Measurements from ENCODE around the gene PHRF1. TPM values are rescaled to one million over a fixed set of nuclear protein-coding genes. Genes with fewer than 3 reads are reported as not detected.

Gene PHRF1
- total and polyA plus RNA-seq, 9 donors = 13.1 to 23.1 (median 20.1) TPM

GRCh38 chr11:532527-532985, 43.7 kb upstream of the PHRF1 start:
- no peak overlapping the region for H3K27ac ChIP-seq (ENCODE audit: low read length)

GRCh38 chr11:532986-533585, 43.2 kb upstream of the PHRF1 start:
- 88% methylated on average over 29 of the region's 33 CpGs for WGBS (ENCODE audit: insufficient coverage)
- no peak overlapping the region for H3K4me3 ChIP-seq (ENCODE audit: low read length)
- peaks cover 69% of the 10 kb centered on the region for H3K4me1 ChIP-seq (ENCODE audit: control insufficient read depth, insufficient read depth, low read length)
- H3K27me3 ChIP-seq (ENCODE audit: control insufficient read depth, insufficient read depth, low read length) = peaks cover 22% of the 10 kb centered on the region
- no peak overlapping the region for H3K27ac ChIP-seq (ENCODE audit: low read length)
- H3K9me3 ChIP-seq (replicated peaks; ENCODE audit: control insufficient read depth, low read depth, low read length) = no peaks in the 10 kb centered on the region
- no peak for DNase-seq
- H3K36me3 ChIP-seq (ENCODE audit: control insufficient read depth, insufficient read depth, low read length) = peaks cover 36% of the 10 kb centered on the region

More at GRCh38 chr11:532527-532985, 43.7 kb upstream of the PHRF1 start:
- DNase-seq = no peak
- Histone ChIP-seq H3K27me3 (ENCODE audit: control insufficient read depth, insufficient read depth, low read length) (peaks cover 16% of the 10 kb centered on the region), H3K9me3 (replicated peaks; ENCODE audit: control insufficient read depth, low read depth, low read length) (no peaks in the 10 kb centered on the region), H3K4me1 (ENCODE audit: control insufficient read depth, insufficient read depth, low read length) (peaks cover 65% of the 10 kb centered on the region), H3K4me3 (ENCODE audit: low read length) (no peak overlapping the region), H3K36me3 (ENCODE audit: control insufficient read depth, insufficient read depth, low read length) (peaks cover 36% of the 10 kb centered on the region)
- WGBS (ENCODE audit: insufficient coverage) = 84% methylated on average over 20 of the region's 23 CpGs

- 90% methylated on average over 33 of the region's 37 CpGs for WGBS (ENCODE audit: insufficient coverage)
Observed at GRCh38 chr11:533586-534395, 42.5 kb upstream of the PHRF1 start.

GRCh38 chr11:534396-535209, 41.7 kb upstream of the PHRF1 start:
- H3K27me3 ChIP-seq (ENCODE audit: control insufficient read depth, insufficient read depth, low read length) = peaks cover 32% of the 10 kb centered on the region
- peak overlapping the region; percentile 82 for H3K4me3 ChIP-seq (ENCODE audit: low read length)
- peak overlapping the region; percentile 90 for H3K27ac ChIP-seq (ENCODE audit: low read length)
- peaks cover 36% of the 10 kb centered on the region for H3K36me3 ChIP-seq (ENCODE audit: control insufficient read depth, insufficient read depth, low read length)
- peak; percentile 63 for DNase-seq
- peaks cover 57% of the 10 kb centered on the region for H3K4me1 ChIP-seq (ENCODE audit: control insufficient read depth, insufficient read depth, low read length)
- 9% methylated on average over 64 of the region's 66 CpGs for WGBS (ENCODE audit: insufficient coverage)
- no peaks in the 10 kb centered on the region for H3K9me3 ChIP-seq (replicated peaks; ENCODE audit: control insufficient read depth, low read depth, low read length)

More at GRCh38 chr11:533586-534395, 42.5 kb upstream of the PHRF1 start:
- peaks cover 29% of the 10 kb centered on the region for H3K27me3 ChIP-seq (ENCODE audit: control insufficient read depth, insufficient read depth, low read length)
- H3K9me3 ChIP-seq (replicated peaks; ENCODE audit: control insufficient read depth, low read depth, low read length) = no peaks in the 10 kb centered on the region
- H3K4me1 ChIP-seq (ENCODE audit: control insufficient read depth, insufficient read depth, low read length) = peaks cover 65% of the 10 kb centered on the region
- no peak for DNase-seq
- peak overlapping the region; percentile 82 for H3K4me3 ChIP-seq (ENCODE audit: low read length)
- H3K36me3 ChIP-seq (ENCODE audit: control insufficient read depth, insufficient read depth, low read length) = peaks cover 36% of the 10 kb centered on the region
- peak overlapping the region; percentile 90 for H3K27ac ChIP-seq (ENCODE audit: low read length)

- WGBS (ENCODE audit: insufficient coverage) = under 1% methylated on average over 44 of the region's 56 CpGs
- Histone ChIP-seq H3K4me3 (ENCODE audit: low read length) (peak overlapping the region; percentile 82), H3K27ac (ENCODE audit: low read length) (no peak overlapping the region), H3K4me1 (ENCODE audit: control insufficient read depth, insufficient read depth, low read length) (peaks cover 52% of the 10 kb centered on the region), H3K9me3 (replicated peaks; ENCODE audit: control insufficient read depth, low read depth, low read length) (no peaks in the 10 kb centered on the region), H3K36me3 (ENCODE audit: control insufficient read depth, insufficient read depth, low read length) (peaks cover 31% of the 10 kb centered on the region), H3K27me3 (ENCODE audit: control insufficient read depth, insufficient read depth, low read length) (peaks cover 37% of the 10 kb centered on the region)
- no peak for DNase-seq
Observed at GRCh38 chr11:535210-535518, 41.1 kb upstream of the PHRF1 start.

DNA sequence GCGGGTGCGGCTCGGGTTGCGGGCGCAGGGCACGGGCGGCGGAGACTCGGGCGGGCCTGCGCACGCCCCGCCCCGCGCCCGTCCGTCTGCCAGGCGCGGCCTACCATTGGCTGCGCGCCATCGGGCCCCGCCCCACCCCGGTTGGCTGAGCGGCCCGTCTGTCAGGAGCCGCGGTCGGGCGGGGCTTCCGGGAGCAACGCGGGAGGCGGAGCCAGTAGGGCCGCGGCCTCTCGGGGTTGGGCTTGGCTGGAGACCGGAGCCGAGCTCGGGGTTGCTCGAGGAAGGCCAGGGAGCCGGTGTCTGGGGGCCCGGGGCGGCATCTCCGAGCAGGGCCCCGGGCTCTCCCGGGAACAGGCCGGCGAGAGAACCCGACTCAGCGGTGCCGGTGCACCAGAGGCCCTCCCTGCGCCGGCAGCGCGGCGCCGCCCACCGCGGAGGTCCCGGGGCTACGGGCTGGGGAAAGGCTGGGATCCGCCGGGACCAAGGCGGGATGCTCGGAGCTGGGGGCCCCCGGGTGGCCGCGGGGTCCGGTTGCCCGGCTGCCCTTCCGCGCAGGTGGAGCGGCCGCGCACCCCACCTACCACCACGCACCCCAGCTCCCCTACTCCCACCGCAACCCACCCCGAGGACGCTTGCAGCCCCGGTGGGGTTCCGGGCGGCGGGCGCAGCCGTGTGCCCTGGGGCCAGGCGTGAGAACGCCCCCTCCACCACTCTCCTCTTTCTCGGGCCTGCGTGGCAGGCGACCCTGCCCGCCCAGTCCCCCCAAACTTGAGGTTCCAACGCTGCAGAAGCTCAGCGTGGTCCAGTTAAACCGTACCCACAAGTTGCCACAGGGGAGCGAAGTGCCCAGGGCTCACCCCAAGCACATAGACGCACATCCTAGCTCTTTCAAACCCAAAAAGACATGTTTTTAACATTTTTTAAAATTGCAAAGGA, 40.5 kb upstream of the PHRF1 start, which contains the start of gene HRAS:
Gene HRAS (minus strand): TSS at position 58 of the 936 bp plus-strand sequence.
- peak; percentile 97 for DNase-seq
- Histone ChIP-seq H3K4me3 (ENCODE audit: low read length) (peak within 1 kb of the TSS; percentile 82), H3K27ac (ENCODE audit: low read length) (peak within 1 kb of the TSS; percentile 90), H3K4me1 (ENCODE audit: control insufficient read depth, insufficient read depth, low read length) (peaks cover 52% of the 10 kb centered on the region), H3K36me3 (ENCODE audit: control insufficient read depth, insufficient read depth, low read length) (peaks cover 30% of the 10 kb centered on the region), H3K9me3 (replicated peaks; ENCODE audit: control insufficient read depth, low read depth, low read length) (no peaks in the 10 kb centered on the region), H3K27me3 (ENCODE audit: control insufficient read depth, insufficient read depth, low read length) (peaks cover 37% of the 10 kb centered on the region)
- WGBS (ENCODE audit: insufficient coverage) = 2% methylated on average over 79 of the region's 97 CpGs

GRCh38 chr11:536841-537621, 39.2 kb upstream of the PHRF1 start, which contains the start of gene LRRC56:
Gene LRRC56 (plus strand): TSS chr11:537527. CDS start chr11:540685, 3,158 bp downstream.
- H3K9me3 ChIP-seq (replicated peaks; ENCODE audit: control insufficient read depth, low read depth, low read length) = no peaks in the 10 kb centered on the region
- peak within 1 kb of the TSS; percentile 19 for H3K4me3 ChIP-seq (ENCODE audit: low read length)
- peaks cover 51% of the 10 kb centered on the region for H3K4me1 ChIP-seq (ENCODE audit: control insufficient read depth, insufficient read depth, low read length)
- peaks cover 37% of the 10 kb centered on the region for H3K27me3 ChIP-seq (ENCODE audit: control insufficient read depth, insufficient read depth, low read length)
- no peak within 1 kb of the TSS for H3K27ac ChIP-seq (ENCODE audit: low read length)
- WGBS (ENCODE audit: insufficient coverage) = under 1% methylated on average over 93 of the region's 93 CpGs
- peaks cover 19% of the 10 kb centered on the region for H3K36me3 ChIP-seq (ENCODE audit: control insufficient read depth, insufficient read depth, low read length)
- peak; percentile 76 for DNase-seq

DNA sequence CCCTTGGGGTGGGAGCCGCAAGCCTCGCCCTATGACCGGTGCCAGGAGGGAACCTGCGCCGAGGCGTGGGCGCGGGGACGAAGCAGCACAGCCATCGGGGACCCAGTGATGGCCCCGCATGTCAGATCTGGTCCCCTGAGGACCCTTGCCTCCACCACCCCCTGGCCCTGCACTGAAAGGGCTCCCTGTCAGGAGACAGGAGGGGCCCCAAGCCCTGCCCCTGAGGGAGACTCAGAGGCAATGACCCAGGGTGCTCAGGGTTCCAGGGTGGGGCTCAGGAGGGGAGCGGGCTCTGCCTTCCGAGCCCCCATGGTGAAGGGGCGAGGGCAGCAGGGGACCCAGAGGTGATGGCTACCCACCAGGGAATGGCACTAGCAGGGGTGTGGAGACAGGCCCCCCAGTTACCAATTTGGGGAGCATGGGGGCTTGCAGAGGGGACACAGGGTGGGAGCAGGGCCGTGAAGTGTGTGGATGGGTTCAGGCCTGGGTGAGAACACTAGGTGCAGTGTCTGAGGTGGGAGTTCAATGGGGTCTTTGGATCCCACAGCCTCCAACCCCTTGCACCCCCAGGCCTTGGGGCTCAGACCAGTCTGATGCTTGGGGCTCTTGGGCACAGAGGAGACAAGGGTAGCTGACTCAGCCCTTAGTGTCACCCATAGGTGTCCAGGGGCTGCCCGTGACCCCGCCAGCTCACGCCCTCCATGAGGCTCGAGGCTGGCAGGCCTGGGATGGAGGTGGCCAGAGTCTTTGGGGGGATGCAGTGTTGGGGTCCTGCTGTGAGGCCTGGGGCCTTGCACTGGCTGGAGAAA, 38.4 kb upstream of the PHRF1 start:
- no peak overlapping the region for H3K27ac ChIP-seq (ENCODE audit: low read length)
- H3K36me3 ChIP-seq (ENCODE audit: control insufficient read depth, insufficient read depth, low read length) = peaks cover 11% of the 10 kb centered on the region
- H3K4me1 ChIP-seq (ENCODE audit: control insufficient read depth, insufficient read depth, low read length) = peaks cover 44% of the 10 kb centered on the region
- WGBS (ENCODE audit: insufficient coverage) = 42% methylated on average over 19 of the region's 19 CpGs
- H3K4me3 ChIP-seq (ENCODE audit: low read length) = peak overlapping the region; percentile 19
- no peak for DNase-seq
- peaks cover 37% of the 10 kb centered on the region for H3K27me3 ChIP-seq (ENCODE audit: control insufficient read depth, insufficient read depth, low read length)
- no peaks in the 10 kb centered on the region for H3K9me3 ChIP-seq (replicated peaks; ENCODE audit: control insufficient read depth, low read depth, low read length)

Data from muscle of leg (tissue), 11 donors.